Esophagus squamous epithelium (tissue), 4 donors: ENCODE measurements around the gene KRT86.

Experiments used
- POLR2A ChIP-seq, 4 donors: fragments of 450-650 bp; IDR thresholded peaks; one replicate each; pipeline ENCODE4 v1.6.1; 2017; ENCODE audit warnings: antibody characterized with exemption in 4 of 4, mild to moderate bottlenecking in 4 of 4, moderate library complexity in 3 of 4
- TF ChIP-seq, protein P1 (sequence below), 6 experiments: fragments of 450-650 bp in 4 of 6; fragments of 200-600 bp in 2 of 6; sonication (generic) in 2 of 6; IDR thresholded peaks; one replicate each; pipeline ENCODE4 v1.5.1; 2016 to 2019; ENCODE audit warnings: antibody characterized with exemption in 6 of 6, mild to moderate bottlenecking in 4 of 6, moderate library complexity in 4 of 6

DNA sequence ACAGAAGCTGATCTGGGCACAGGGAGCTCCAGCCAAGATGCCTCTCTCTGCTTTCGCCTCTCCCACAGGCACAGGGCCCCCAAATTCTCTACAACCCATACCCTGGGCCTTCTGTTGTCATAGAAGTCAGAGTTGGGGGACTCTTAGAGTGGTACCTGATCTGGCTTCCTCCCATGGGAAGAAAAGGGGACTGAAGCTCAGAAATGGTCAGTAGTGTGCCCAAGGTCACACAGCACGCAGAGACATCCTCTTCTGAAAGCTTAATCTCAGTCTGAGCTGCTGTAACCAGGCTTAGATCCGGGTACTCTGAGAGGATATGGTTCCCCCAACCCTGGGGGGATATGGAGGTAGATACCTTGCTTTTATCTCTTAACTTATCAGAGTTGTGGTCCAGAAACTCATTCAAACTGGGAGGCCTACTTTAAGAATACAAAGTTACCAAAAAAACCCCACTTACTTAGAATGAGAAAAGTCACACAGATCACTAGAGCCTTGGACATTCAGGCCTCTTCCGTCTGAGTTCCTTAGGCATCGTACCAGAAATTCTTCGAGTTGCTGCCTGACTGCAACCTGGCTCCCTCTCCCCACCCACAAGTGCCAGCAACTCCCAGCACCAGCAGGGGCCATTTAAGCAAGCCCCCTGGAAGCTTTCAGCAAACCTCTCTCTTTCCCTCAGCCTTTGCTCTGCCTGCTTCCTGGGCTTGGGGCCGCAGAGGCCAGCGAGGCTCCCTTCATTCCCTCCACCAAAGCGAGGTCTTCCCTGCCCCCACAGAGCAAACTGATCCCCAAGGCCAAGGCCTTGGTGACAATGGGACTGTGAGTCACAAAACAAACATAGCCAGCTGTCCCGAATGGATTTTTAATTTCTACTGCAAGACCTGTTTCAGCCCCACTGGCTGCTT lies 27.5 kb upstream of the KRT86 start:
- TF ChIP-seq, protein P1, sequence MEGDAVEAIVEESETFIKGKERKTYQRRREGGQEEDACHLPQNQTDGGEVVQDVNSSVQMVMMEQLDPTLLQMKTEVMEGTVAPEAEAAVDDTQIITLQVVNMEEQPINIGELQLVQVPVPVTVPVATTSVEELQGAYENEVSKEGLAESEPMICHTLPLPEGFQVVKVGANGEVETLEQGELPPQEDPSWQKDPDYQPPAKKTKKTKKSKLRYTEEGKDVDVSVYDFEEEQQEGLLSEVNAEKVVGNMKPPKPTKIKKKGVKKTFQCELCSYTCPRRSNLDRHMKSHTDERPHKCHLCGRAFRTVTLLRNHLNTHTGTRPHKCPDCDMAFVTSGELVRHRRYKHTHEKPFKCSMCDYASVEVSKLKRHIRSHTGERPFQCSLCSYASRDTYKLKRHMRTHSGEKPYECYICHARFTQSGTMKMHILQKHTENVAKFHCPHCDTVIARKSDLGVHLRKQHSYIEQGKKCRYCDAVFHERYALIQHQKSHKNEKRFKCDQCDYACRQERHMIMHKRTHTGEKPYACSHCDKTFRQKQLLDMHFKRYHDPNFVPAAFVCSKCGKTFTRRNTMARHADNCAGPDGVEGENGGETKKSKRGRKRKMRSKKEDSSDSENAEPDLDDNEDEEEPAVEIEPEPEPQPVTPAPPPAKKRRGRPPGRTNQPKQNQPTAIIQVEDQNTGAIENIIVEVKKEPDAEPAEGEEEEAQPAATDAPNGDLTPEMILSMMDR (IDR thresholded peaks at IDR 0.05) = no peak
- no peak for TF ChIP-seq POLR2A (IDR thresholded peaks at IDR 0.05)
